ENCODE measurements around the gene LSMEM2. TPM values are rescaled to one million over a fixed set of nuclear protein-coding genes. Genes with fewer than 3 reads are reported as not detected.

Gene LSMEM2
- total and polyA plus RNA-seq, 11 donors = 1.3 to 68.3 (median 29.7) TPM

DNA sequence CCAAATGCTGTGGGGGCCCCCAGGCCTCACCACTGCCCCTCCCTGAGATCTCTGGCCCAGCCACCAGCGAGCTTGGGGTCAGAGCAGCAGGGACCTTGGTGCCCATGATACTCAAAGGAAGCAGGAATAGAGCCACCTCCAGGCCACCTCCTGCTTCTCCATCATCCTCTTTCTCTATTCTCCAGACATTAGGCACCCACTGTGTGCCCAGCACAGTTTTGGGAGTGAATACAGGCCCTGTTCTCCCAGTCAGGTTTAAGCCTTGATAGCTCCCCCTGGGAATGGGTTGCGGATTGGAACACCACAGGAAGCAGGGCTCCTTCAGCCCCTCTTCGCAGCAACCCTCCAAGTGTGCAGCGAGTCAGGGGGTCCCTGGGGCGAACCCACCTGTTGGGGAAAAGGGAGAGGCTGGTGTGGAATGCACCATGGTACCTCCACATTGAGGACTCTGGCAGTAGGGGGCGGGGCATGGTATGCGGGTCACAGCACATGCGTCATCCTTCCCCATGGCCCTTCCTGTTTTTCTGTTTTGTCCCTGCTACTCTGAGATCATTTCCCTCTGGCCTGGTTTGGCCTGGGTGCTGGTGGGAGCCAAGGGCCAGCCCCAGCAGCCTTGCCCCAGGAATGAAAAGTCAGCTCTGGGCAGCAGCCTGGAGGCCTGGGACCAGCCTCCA, 24.2 kb upstream of the LSMEM2 start:
- intact Hi-C loops (cut with DNase I) = loop anchor here in 2 of 10 donors (5.0 to 10.0 kb wide), 2 partner anchors 48 to 70 kb away; partner anchors contain the start of genes HYAL1 (in 1 of the 2), HYAL2 (in 1 of the 2) and TUSC2 (in 1 of the 2)
- TF ChIP-seq, protein P1, sequence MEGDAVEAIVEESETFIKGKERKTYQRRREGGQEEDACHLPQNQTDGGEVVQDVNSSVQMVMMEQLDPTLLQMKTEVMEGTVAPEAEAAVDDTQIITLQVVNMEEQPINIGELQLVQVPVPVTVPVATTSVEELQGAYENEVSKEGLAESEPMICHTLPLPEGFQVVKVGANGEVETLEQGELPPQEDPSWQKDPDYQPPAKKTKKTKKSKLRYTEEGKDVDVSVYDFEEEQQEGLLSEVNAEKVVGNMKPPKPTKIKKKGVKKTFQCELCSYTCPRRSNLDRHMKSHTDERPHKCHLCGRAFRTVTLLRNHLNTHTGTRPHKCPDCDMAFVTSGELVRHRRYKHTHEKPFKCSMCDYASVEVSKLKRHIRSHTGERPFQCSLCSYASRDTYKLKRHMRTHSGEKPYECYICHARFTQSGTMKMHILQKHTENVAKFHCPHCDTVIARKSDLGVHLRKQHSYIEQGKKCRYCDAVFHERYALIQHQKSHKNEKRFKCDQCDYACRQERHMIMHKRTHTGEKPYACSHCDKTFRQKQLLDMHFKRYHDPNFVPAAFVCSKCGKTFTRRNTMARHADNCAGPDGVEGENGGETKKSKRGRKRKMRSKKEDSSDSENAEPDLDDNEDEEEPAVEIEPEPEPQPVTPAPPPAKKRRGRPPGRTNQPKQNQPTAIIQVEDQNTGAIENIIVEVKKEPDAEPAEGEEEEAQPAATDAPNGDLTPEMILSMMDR (IDR thresholded peaks at IDR 0.05) = no peak
- peak in 1 of 2 donors; percentile 38 for TF ChIP-seq POLR2A (IDR thresholded peaks at IDR 0.05)
- Histone ChIP-seq H3K4me3 (peak overlapping the region in 2 of 12 donors; percentile 7 to 11), H3K27me3 (no peaks in the 10 kb centered on the region), H3K4me1 (peaks cover 0 to 90% (median 66%) of the 10 kb centered on the region in 12 donors), H3K36me3 (peaks cover 0 to 98% (median 56%) of the 10 kb centered on the region in 9 donors), H3K27ac (peak overlapping the region; percentile 82 to 99 (median 92)), H3K9me3 (peaks cover 0 to 6% (median 0%) of the 10 kb centered on the region in 12 donors)
- peak; percentile 78 to 88 (median 86) for DNase-seq
- WGBS, 4 donors = 60 to 65% (median 62%) methylated on average over 7 to 8 of the region's 8 CpGs
- peak; percentile 50 to 84 (median 58) for ATAC-seq

DNA sequence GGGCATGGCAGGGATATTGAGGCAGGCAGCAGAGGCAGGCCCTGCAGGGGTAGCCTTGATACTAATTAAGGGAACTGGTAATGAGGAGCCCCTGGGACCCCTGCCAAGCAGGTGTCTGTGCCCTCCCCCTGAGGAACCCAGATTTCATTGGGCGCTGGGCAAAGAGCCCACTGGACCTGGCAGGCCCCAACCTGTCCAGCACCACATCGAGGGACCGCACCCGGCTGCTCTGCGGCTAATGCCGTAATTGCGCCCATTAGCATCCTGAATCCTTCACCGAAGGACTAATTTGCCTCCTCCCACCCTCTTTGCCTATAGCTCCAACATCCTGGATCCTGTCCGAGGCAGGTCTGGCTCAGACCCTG, 23.7 kb upstream of the LSMEM2 start:
- no peak for DNase-seq
- TF ChIP-seq POLR2A (IDR thresholded peaks at IDR 0.05) = no peak
- TF ChIP-seq, protein P1 (IDR thresholded peaks at IDR 0.05) = no peak
- no peak for ATAC-seq
- peak overlapping the region; percentile 69 to 99 (median 92) for H3K27ac ChIP-seq
- H3K27me3 ChIP-seq = no peaks in the 10 kb centered on the region
- peaks cover 0 to 6% (median 0%) of the 10 kb centered on the region in 12 donors for H3K9me3 ChIP-seq
- intact Hi-C loops (cut with DNase I) = loop anchor here in 1 of 10 donors (10.0 kb wide), 1 partner anchor 70 kb away; the partner anchor contains the start of genes HYAL2 and TUSC2
- H3K36me3 ChIP-seq = peaks cover 0 to 94% (median 56%) of the 10 kb centered on the region in 9 donors
- H3K4me1 ChIP-seq = peaks cover 0 to 87% (median 62%) of the 10 kb centered on the region in 12 donors
- 63 to 85% (median 75%) methylated on average over 8 to 9 of the region's 9 CpGs for WGBS, 4 donors
- H3K4me3 ChIP-seq = peak overlapping the region in 2 of 12 donors; percentile 7 to 11

DNA sequence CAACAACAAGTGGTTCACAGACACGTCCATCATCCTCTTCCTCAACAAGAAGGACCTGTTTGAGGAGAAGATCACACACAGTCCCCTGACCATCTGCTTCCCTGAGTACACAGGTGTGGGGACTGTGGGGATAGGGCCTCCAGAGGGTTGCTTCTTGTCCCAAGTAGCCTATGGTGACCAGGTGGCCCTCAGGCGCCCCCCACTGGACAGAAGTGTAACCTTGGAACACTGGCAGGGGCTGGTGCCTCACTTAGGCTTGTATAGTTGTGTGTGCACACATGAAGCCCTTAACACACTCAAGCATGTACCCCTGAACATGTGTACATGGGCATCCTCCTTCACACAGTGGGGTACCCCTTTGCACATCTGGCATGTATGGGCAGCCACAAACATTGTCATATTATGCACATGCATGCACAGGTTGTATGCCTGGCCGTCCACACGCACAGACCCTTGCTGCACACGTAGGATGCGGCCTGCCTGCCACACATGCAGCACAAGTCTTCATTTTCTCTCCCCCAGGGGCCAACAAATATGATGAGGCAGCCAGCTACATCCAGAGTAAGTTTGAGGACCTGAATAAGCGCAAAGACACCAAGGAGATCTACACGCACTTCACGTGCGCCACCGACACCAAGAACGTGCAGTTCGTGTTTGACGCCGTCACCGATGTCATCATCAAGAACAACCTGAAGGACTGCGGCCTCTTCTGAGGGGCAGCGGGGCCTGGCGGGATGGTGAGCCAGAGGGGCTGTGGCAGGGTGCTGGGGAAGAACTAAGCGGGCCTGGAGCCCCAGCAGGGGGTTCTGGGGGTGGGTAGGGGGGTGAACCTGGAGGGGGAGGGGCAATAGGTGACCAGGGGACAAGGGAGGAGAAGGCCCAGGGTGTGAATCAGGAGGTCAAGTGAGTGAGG, 21.7 kb upstream of the LSMEM2 start:
- Histone ChIP-seq H3K36me3 (peaks cover 0 to 74% (median 51%) of the 10 kb centered on the region in 9 donors), H3K9me3 (peaks cover 0 to 6% (median 0%) of the 10 kb centered on the region in 12 donors), H3K27ac (peak overlapping the region in 10 of 12 donors; percentile 27 to 100 (median 99)), H3K4me1 (peaks cover 0 to 81% (median 56%) of the 10 kb centered on the region in 12 donors), H3K4me3 (no peak overlapping the region), H3K27me3 (no peaks in the 10 kb centered on the region)
- WGBS, 4 donors = 88 to 93% (median 90%) methylated on average over 19 to 20 of the region's 20 CpGs
- DNase-seq (peak in 2 of 5 donors; percentile 51 to 61), ATAC-seq (no peak)
- no peak for TF ChIP-seq POLR2A (IDR thresholded peaks at IDR 0.05)
- TF ChIP-seq, protein P1 (IDR thresholded peaks at IDR 0.05) = peak; percentile 33 to 62 (median 46)
- intact Hi-C loops (cut with DNase I) = loop anchor here in 2 of 10 donors (2.0 to 10.0 kb wide), 2 partner anchors 14 to 68 kb away; partner anchors contain the start of genes HYAL2 (in 1 of the 2) and TUSC2 (in 1 of the 2)
